ENCODE results near the gene WNT10A.

WNT10A gene

DNA sequence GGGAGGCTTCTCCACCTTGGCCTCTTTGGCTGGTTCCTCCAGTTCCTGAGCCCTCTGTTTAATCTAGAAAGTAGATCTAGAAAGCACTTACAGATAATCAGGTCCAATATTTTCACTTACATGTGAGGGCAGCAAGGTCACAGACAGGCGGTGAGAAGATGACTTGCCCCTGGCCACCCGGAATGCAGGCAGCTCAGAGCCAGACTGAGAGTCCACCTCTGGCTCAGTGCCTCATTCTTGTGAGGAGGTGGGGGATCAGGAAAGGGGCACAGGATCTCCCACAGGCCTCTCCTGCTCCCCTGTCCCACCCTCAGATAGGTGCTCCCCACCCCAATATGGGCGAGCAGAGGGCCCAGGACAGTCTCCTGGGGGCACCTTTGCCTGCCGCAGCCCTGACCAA, 15.3 kb upstream of the WNT10A start:
- no peaks in the 10 kb centered on the region for H3K9me3 Mint-ChIP-seq
- no peaks in the 10 kb centered on the region for H3K36me3 Mint-ChIP-seq
- peaks cover 13% of the 10 kb centered on the region for H3K4me1 Mint-ChIP-seq
- peaks cover 24% of the 10 kb centered on the region for H3K27me3 Mint-ChIP-seq
- no peak overlapping the region for H3K4me3 Mint-ChIP-seq
- H3K27ac Mint-ChIP-seq: no peak overlapping the region

DNA sequence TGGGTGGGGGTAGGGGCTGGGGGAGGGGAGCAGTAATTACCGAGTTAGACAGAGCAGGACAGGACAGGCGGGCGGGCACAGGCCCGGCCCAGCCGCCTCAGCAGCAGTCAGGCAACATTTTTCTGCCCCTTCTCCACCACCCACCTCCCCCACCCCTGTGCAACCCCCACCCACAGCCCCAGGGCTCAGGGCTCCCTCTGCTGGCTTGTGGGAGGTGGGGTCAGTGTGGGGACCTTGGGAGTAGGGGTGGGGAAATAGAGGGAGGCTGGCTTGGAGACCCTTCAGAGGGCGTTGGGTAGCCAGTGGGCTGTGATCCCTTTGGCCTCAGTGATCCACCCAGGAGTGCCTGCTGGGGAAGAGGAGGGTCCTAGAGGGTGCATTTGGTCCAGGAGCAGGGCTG, 14.7 kb upstream of the WNT10A start:
- Mint-ChIP-seq H3K36me3 (no peaks in the 10 kb centered on the region), H3K9me3 (no peaks in the 10 kb centered on the region), H3K4me1 (peaks cover 9% of the 10 kb centered on the region), H3K4me3 (no peak overlapping the region), H3K27me3 (peaks cover 20% of the 10 kb centered on the region), H3K27ac (no peak overlapping the region)

DNA sequence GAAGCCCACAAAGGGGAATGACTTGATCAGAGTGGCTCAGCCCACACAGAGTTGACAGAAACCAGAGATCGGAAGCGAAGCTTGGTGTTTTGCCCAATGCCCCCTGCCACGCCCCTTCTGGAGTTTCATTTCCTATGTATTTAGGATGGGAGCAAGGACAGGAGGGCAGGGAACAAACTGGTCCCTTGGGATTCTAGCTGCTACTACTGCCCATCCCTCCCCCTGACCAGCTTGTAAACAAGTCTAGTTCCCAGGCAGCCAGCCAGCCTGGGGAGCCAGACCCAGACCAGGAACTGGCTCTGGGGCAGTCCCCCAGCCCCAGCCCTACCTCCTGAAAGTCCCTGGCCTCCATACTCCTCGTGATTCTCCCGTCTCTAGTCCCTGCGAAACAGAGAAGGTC, 12.8 kb upstream of the WNT10A start:
- Mint-ChIP-seq H3K36me3 (no peaks in the 10 kb centered on the region), H3K9me3 (no peaks in the 10 kb centered on the region), H3K4me1 (peaks cover 14% of the 10 kb centered on the region), H3K4me3 (no peak overlapping the region), H3K27me3 (peaks cover 21% of the 10 kb centered on the region), H3K27ac (no peak overlapping the region)

DNA sequence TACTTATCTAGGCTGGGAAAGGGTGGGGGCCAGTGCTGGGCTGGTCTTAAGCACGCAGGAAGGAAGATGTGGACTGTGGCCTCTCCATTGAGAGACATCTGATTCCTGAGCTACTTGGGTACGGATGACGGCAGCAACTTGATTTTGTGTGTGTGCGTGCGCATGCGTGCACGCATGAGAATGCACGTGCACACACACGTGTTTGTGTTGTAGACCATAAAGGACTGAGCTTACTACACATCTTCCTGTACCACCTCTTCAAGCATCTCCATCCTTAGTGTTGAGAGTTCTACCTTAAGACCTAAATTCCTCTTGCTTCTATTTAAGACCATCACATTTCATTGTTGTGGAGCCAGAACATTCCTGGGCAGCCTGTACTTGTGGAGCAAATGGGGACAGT, 11.6 kb upstream of the WNT10A start:
- Mint-ChIP-seq H3K9me3 (no peaks in the 10 kb centered on the region), H3K4me1 (peaks cover 18% of the 10 kb centered on the region), H3K36me3 (no peaks in the 10 kb centered on the region), H3K4me3 (no peak overlapping the region), H3K27ac (no peak overlapping the region), H3K27me3 (peaks cover 16% of the 10 kb centered on the region)

DNA sequence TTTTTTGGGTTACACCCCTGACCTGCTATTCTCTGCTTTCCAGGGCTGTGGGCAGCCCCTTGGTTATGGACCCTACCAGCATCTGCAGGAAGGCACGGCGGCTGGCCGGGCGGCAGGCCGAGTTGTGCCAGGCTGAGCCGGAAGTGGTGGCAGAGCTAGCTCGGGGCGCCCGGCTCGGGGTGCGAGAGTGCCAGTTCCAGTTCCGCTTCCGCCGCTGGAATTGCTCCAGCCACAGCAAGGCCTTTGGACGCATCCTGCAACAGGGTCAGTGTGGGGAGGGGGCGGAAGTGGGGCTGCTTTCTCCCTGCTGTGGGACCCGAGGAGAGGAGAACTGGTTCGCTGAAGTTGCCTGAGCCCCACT, 9.7 kb upstream of the WNT10A start:
- no peaks in the 10 kb centered on the region for H3K9me3 Mint-ChIP-seq
- H3K4me3 Mint-ChIP-seq: peak overlapping the region; percentile 2
- peaks cover 25% of the 10 kb centered on the region for H3K27me3 Mint-ChIP-seq
- H3K4me1 Mint-ChIP-seq: peaks cover 22% of the 10 kb centered on the region
- H3K27ac Mint-ChIP-seq: no peak overlapping the region
- H3K36me3 Mint-ChIP-seq: no peaks in the 10 kb centered on the region

DNA sequence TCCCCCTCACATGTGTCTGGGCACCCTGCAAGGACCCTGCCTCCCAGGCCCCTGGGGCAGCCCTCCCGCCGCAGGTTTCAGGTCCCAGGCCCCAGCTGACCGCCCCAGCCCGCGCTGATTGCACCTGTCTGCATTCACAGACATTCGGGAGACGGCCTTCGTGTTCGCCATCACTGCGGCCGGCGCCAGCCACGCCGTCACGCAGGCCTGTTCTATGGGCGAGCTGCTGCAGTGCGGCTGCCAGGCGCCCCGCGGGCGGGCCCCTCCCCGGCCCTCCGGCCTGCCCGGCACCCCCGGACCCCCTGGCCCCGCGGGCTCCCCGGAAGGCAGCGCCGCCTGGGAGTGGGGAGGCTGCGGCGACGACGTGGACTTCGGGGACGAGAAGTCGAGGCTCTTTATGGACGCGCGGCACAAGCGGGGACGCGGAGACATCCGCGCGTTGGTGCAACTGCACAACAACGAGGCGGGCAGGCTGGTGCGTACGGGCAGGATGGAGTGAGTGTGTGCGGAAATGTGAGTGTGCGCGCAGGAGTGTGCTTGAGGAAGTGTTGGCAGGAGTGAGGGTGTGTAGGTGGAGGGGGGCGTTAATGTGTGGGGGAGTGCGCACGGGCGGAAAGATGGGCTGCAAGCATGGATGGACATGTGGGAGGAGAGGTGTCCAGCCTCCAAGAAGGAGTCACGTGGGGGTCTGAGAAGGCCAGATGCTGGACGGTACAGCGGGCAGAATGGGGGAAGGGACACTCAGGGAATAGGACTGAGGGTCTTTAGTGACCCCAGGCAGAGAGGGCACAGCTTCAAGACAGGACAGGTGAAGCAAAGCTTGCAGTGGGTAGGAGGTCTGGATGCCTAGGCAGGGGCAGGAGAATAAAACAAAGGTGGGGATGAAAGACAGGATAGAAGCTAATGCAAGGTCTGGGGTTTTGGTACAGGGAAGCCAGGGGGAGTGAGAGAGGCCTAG, 9.0 kb upstream of the WNT10A start:
- Mint-ChIP-seq H3K9me3 (no peaks in the 10 kb centered on the region), H3K36me3 (no peaks in the 10 kb centered on the region), H3K27ac (peak overlapping the region; percentile 70)

DNA sequence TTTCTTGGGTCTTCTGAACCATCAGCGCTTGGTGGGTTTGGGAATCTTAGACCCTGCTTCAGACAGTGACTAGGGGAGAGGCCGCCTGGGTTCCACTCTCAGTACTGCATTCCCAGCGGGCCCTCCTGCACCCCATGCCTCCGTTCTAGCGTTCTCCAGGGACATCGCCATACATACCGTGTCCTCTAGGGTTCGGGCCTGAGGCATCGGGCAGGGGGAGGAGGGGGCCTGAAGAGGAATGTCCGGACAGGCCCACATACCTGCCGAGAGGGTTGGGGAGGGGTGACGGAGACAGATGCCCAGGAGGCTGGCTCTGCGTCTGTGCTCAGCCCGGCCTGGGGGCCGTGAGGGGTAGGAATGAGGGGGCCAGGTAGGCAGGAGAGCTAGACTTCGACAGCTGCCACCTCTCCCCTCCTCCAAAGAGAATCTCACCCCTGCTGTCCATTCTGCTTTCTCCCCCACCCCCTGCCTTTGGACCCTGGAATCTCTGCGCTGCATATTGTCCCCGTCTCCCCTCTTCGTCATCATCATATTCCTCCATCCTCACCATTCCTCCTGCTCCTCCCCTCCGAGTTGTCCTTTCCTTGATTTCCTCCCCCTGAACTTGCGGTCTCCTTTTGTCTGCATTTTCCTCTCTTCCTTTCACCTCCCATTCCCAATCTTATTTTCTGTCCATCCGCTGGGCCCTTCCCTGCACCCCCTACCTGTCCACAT, 7.8 kb upstream of the WNT10A start:
- H3K27me3 Mint-ChIP-seq: peaks cover 22% of the 10 kb centered on the region
- H3K4me3 Mint-ChIP-seq: peak overlapping the region; percentile 82
- peak overlapping the region; percentile 17 for H3K27ac Mint-ChIP-seq
- peaks cover 33% of the 10 kb centered on the region for H3K4me1 Mint-ChIP-seq
- no peaks in the 10 kb centered on the region for H3K36me3 Mint-ChIP-seq
- H3K9me3 Mint-ChIP-seq: no peaks in the 10 kb centered on the region

More for the DNA sequence above, 9.0 kb upstream of the WNT10A start:
- H3K4me1 Mint-ChIP-seq: peaks cover 25% of the 10 kb centered on the region
- peak overlapping the region; percentile 82 for H3K4me3 Mint-ChIP-seq
- H3K27me3 Mint-ChIP-seq: peaks cover 25% of the 10 kb centered on the region

DNA sequence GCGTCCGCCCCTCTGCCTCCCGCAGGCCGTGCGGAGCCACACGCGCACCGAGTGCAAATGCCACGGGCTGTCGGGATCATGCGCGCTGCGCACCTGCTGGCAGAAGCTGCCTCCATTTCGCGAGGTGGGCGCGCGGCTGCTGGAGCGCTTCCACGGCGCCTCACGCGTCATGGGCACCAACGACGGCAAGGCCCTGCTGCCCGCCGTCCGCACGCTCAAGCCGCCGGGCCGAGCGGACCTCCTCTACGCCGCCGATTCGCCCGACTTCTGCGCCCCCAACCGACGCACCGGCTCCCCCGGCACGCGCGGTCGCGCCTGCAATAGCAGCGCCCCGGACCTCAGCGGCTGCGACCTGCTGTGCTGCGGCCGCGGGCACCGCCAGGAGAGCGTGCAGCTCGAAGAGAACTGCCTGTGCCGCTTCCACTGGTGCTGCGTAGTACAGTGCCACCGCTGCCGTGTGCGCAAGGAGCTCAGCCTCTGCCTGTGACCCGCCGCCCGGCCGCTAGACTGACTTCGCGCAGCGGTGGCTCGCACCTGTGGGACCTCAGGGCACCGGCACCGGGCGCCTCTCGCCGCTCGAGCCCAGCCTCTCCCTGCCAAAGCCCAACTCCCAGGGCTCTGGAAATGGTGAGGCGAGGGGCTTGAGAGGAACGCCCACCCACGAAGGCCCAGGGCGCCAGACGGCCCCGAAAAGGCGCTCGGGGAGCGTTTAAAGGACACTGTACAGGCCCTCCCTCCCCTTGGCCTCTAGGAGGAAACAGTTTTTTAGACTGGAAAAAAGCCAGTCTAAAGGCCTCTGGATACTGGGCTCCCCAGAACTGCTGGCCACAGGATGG, 7.1 kb upstream of the WNT10A start:
- Mint-ChIP-seq H3K4me3 (peak overlapping the region; percentile 52), H3K36me3 (no peaks in the 10 kb centered on the region), H3K4me1 (peaks cover 33% of the 10 kb centered on the region), H3K27ac (no peak overlapping the region), H3K9me3 (no peaks in the 10 kb centered on the region), H3K27me3 (peaks cover 22% of the 10 kb centered on the region)

DNA sequence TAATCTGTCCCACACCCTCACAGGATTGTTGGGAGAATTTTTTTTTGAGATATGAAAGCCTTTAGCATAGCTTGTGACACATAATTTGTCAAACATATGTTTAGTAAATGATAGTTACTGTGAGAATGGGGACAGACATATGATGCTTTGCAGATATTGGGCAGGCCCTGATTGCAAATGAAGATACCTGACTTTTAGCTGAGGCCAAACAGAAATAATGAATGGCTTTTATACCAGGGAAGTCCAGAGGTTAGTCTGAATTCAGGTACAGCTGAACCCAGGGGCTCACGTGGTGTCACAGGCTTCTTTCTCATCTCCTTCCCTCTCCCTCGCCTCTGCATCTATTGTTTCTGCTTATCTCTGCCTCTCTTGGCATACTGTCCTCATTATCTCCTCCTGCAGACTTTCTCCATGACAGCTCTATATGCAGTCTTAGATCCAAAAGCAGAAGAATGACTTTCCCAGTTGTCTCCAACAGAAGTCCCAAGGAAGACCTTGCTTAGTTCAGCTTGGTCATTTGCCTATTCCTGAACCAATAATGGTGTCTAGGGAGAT, 4.9 kb upstream of the WNT10A start:
- no peaks in the 10 kb centered on the region for H3K36me3 Mint-ChIP-seq
- H3K4me1 Mint-ChIP-seq: peaks cover 46% of the 10 kb centered on the region
- H3K27ac Mint-ChIP-seq: no peak overlapping the region
- H3K9me3 Mint-ChIP-seq: no peaks in the 10 kb centered on the region
- no peak overlapping the region for H3K4me3 Mint-ChIP-seq
- H3K27me3 Mint-ChIP-seq: peaks cover 22% of the 10 kb centered on the region

DNA sequence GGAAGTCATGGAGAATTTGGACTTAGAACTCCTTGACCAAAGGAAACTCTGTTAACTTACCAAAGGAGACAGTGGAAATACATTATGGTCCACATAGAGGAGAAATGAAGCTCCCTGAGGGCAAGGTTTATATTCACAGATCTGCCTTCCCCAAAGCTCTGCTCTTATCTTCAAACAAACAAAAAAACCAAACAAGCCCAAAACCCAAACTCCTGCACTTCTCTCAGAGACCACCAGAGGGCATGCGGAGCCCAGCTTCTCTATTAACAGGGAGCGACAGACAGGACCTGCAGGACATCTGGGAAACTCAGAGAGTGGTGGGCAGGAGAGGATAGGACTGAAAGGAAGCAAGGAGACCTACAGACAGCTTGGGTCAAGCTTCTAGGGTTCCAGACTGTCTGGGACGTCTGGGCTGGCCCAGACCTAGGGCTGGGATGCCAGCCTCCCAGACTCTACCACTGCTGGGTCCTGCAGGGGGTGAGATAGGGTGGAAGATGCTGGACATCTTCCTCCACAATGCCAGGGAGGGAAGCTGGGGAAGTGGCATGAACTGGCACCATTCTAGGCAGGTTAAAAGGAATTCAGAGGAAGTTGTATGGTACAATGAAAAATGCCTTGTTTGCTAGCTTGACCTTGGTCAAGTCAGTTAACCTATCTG, 4.0 kb upstream of the WNT10A start:
- H3K27me3 Mint-ChIP-seq: peaks cover 21% of the 10 kb centered on the region

DNA sequence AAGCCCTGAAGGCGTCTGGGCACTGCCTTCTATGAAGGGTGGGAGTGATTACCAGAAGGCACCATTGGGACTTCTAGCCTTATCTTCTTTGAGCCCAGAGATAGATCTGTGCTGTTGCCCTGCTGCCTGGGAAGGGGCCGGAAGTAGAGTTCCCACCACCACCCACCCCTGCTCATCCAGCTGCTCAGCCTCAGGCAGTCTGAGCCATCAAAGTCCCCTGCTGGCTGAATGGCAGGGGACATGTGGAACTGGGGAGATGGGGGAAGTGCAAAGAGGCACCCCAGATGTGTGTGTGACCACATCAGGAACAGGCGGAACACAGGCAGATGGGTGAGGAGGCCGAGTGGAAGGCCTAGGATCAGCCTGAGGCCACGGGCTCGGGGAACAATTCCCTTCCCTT, 3.3 kb upstream of the WNT10A start:
- Mint-ChIP-seq H3K27me3 (peaks cover 14% of the 10 kb centered on the region), H3K9me3 (no peaks in the 10 kb centered on the region), H3K4me1 (peaks cover 50% of the 10 kb centered on the region), H3K4me3 (no peak overlapping the region), H3K36me3 (no peaks in the 10 kb centered on the region), H3K27ac (no peak overlapping the region)

More for the DNA sequence above, 4.0 kb upstream of the WNT10A start:
- Mint-ChIP-seq H3K27ac (peak overlapping the region; percentile 64), H3K4me3 (no peak overlapping the region), H3K36me3 (no peaks in the 10 kb centered on the region), H3K9me3 (no peaks in the 10 kb centered on the region), H3K4me1 (peaks cover 51% of the 10 kb centered on the region)

DNA sequence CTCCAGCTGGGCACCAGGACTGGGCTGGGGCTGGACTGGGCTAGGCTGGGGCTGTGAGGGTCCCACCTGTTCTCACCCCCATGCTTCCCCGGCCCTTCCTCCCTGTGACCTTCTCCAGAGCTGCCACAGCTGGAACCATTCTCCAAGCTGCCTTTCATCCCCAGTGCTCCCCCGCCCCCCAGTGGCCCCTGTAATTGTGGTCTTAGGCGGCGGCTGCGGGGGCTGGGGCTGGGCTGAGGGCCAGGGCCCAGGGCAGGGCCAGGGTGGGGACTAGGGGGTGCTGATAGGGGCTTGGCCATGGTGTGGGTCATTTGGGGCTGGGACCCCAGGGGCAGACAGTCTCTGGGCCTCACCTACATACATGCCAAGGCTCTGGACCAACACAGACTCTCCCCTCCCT, 2.8 kb upstream of the WNT10A start:
- H3K27me3 Mint-ChIP-seq: peaks cover 13% of the 10 kb centered on the region
- no peak overlapping the region for H3K4me3 Mint-ChIP-seq
- peaks cover 51% of the 10 kb centered on the region for H3K4me1 Mint-ChIP-seq
- no peaks in the 10 kb centered on the region for H3K9me3 Mint-ChIP-seq
- no peak overlapping the region for H3K27ac Mint-ChIP-seq
- no peaks in the 10 kb centered on the region for H3K36me3 Mint-ChIP-seq

DNA sequence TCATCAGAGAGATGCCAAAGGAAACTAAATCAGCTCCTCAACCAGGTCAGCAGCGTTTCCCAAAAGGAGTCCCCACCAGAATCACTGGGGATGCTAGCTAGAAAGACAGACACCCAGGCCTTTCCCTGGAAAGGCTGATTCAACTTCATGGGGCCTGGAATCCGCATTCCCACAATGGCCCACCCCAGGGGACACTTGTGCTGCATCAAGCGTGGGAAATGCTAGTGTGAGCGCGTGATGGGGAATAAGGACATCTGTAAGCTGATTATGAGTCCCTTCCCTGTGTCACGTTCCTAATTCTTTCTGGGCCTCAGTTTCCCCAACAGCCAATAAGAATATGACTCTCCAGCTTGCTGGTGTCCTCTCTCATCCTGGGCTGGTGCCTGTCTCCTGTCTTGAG, 2.2 kb upstream of the WNT10A start:
- peaks cover 11% of the 10 kb centered on the region for H3K27me3 Mint-ChIP-seq
- peaks cover 51% of the 10 kb centered on the region for H3K4me1 Mint-ChIP-seq
- no peak overlapping the region for H3K4me3 Mint-ChIP-seq
- no peaks in the 10 kb centered on the region for H3K36me3 Mint-ChIP-seq
- H3K27ac Mint-ChIP-seq: no peak overlapping the region
- no peaks in the 10 kb centered on the region for H3K9me3 Mint-ChIP-seq

DNA sequence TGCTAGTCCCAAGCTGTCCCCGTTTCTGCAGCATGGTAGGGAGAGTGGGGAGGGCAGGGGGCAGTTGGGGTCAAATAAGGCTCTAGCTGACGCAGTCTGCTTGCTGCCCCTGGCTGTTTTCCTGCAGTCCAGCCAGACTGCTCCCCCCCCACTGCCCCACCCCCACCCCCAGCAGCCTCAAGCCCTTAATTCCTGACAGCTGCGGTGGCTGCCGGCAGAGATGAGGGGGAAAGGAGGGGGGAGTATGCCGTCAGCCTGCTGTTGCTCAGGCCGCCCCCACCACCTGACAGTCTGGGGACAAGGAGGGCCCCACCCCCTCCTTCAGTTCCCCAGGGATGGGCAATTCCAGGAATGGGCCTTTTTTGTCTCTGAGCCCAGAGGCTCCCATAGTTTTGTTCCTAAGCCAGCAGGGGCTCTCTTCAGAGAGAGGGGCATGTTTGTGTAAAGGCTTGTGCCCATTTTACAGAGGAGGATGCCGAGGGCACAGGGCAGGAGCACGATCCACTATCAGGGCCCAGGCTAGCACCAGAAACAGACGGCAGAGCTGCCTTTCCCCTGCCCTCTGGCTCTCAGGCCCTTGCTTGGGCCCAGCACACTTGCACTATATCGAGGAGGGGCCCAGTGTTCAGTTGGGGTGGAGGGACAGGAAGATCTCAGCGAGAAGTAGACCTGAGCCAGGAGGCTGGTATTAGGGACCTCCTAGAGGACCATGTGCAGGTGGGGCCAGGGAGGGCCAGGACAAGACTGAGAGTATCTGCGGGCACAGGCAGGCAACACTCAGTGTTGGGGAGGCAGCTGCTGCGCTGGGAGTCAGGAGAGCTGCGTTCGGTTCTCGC, 1.5 kb upstream of the WNT10A start:
- Mint-ChIP-seq H3K4me1 (peaks cover 50% of the 10 kb centered on the region), H3K36me3 (no peaks in the 10 kb centered on the region), H3K27me3 (peaks cover 10% of the 10 kb centered on the region), H3K4me3 (peak overlapping the region; percentile 87), H3K27ac (no peak overlapping the region), H3K9me3 (no peaks in the 10 kb centered on the region)

Data from activated naive CD4-positive, alpha-beta T cell treated with anti-CD3 and anti-CD28 coated beads, Interleukin-2, amount 50 U/mL, for 24 hours (primary cell).